Measurements from ENCODE around the gene FHOD3.

DNA sequence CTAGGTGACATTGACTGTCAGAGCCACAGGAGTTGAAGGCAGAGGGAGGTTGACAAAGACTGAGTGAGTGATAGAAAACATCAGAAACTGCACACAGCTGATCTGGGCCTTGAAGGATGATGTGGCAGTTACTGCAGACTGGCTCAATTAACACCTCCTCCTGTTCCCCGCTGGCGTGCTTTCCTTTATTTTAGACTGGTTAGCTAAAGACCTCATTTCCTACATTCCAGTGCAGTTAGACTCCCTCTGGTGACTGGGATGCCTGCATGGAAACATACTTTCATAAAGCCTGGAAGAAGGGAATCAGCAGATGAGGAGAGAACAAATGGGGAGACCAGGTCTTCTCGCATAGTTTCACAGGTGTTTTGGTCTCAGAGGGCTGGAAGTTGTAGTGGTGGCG is 524.2 kb downstream of the FHOD3 start:
- TF ChIP-seq CTCF (conservative IDR thresholded peaks at IDR 0.05; ENCODE audit: low read length) (no peak), EZH2phosphoT487 (IDR thresholded peaks at IDR 0.05; ENCODE audit: borderline replicate concordance) (no peak)
